GM19397 (cell line): ENCODE measurements around the gene TIMM13.

ENCODE experiments used
- ATAC-seq: cut with Tn5 transposase; IDR thresholded peaks from one replicate; pipeline ENCODE4 v1.9.1; 2021; ENCODE audit warnings: mild to moderate bottlenecking, moderate library complexity; ENCODE audit not compliant: unreplicated experiment

The TIMM13 gene

GRCh38 chr19:2387367-2388288, 39.8 kb downstream of the TIMM13 start:
- ATAC-seq, result no peak

- no peak for ATAC-seq
Observed at GRCh38 chr19:2385053-2385721, 42.2 kb downstream of the TIMM13 start.

- no peak for ATAC-seq
Observed at GRCh38 chr19:2382530-2383222, 44.7 kb downstream of the TIMM13 start.

- no peak for ATAC-seq
Observed at GRCh38 chr19:2381148-2381820, 46.1 kb downstream of the TIMM13 start.

GRCh38 chr19:2380567-2380966, 46.8 kb downstream of the TIMM13 start:
- ATAC-seq, result no peak

- no peak for ATAC-seq
Observed at GRCh38 chr19:2376784-2377519, 50.4 kb downstream of the TIMM13 start.
